Measurements from ENCODE around the gene MAGEB17.

The MAGEB17 gene

GRCh38 chrX:16215660-16216059 lies 48.4 kb downstream of the MAGEB17 start:
- DNase-seq (ENCODE audit: low read depth, low spot score): no peak
- TF ChIP-seq, protein P1, sequence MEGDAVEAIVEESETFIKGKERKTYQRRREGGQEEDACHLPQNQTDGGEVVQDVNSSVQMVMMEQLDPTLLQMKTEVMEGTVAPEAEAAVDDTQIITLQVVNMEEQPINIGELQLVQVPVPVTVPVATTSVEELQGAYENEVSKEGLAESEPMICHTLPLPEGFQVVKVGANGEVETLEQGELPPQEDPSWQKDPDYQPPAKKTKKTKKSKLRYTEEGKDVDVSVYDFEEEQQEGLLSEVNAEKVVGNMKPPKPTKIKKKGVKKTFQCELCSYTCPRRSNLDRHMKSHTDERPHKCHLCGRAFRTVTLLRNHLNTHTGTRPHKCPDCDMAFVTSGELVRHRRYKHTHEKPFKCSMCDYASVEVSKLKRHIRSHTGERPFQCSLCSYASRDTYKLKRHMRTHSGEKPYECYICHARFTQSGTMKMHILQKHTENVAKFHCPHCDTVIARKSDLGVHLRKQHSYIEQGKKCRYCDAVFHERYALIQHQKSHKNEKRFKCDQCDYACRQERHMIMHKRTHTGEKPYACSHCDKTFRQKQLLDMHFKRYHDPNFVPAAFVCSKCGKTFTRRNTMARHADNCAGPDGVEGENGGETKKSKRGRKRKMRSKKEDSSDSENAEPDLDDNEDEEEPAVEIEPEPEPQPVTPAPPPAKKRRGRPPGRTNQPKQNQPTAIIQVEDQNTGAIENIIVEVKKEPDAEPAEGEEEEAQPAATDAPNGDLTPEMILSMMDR (IDR thresholded peaks at IDR 0.05; ENCODE audit: insufficient read depth, low read length, missing control alignments): no peak
- POLR2A ChIA-PET: no interaction called here
- no peak overlapping the region for H3K4me3 ChIP-seq (ENCODE audit: low read depth, low read length)
- CTCF ChIA-PET: no interaction called here

Data from AG04449 (cell line).